Activated CD8-positive, alpha-beta memory T cell treated with anti-CD3 and anti-CD28 coated beads, Interleukin-2, amount 10 ng/mL, durations not matched to agents 7 days and 5 days (primary cell): Measurements from ENCODE around the gene ASB14. TPM values are rescaled to one million over a fixed set of nuclear protein-coding genes. Genes with fewer than 3 reads are reported as not detected.

Source experiments
- ATAC-seq: fragments of 150-1000 bp; cut with Tn5 transposase; one replicate; pipeline ENCODE4 v1.10.0; 2021; ENCODE audit warnings: moderate library complexity
- CTCF ChIA-PET: fragments of 350-600 bp; sonication (Branson Sonifier 250); formaldehyde crosslinking; loops from one replicate; lab custom pipeline; 2021; ENCODE audit warnings: antibody characterized with exemption; lab: Charles Lee
- DNase-seq: peaks from one replicate; pipeline ENCODE4 v3.0.0-alpha.2; 2020
- H3K27ac Mint-ChIP-seq: one replicate; pipeline ENCODE4 v1.8.0; 2021; ENCODE audit warnings: mild to moderate bottlenecking, mixed read lengths
- H3K27me3 Mint-ChIP-seq: one replicate; pipeline ENCODE4 v1.8.0; 2021; ENCODE audit warnings: mixed read lengths
- H3K36me3 Mint-ChIP-seq: one replicate; pipeline ENCODE4 v1.8.0; 2021; ENCODE audit warnings: mild to moderate bottlenecking, mixed read lengths
- H3K4me1 Mint-ChIP-seq: one replicate; pipeline ENCODE4 v1.8.0; 2021; ENCODE audit warnings: mixed read lengths
- H3K4me3 Mint-ChIP-seq: one replicate; pipeline ENCODE4 v1.8.0; 2021; ENCODE audit warnings: mild to moderate bottlenecking, moderate library complexity, mixed read lengths
- H3K9me3 Mint-ChIP-seq: one replicate; pipeline ENCODE4 v1.8.0; 2022; ENCODE audit warnings: low read depth, mixed read lengths
- total RNA-seq, 2 experiments: library from RNA; stranded (reverse); gene quantifications; one replicate each; pipeline ENCODE4 v1.2.3, GENCODE V29; 2021

Gene ASB14
- total RNA-seq, 2 experiments from 2014 or later = not detected

- peaks cover 20% of the 10 kb centered on the region for H3K36me3 Mint-ChIP-seq
- no peak for ATAC-seq
- peaks cover 9% of the 10 kb centered on the region for H3K4me1 Mint-ChIP-seq
Observed at GRCh38 chr3:57234613-57235575, 57.6 kb downstream of the ASB14 start.

GRCh38 chr3:57233799-57234198 lies 58.7 kb downstream of the ASB14 start:
- peaks cover 14% of the 10 kb centered on the region for H3K36me3 Mint-ChIP-seq
- H3K27ac Mint-ChIP-seq = no peak overlapping the region
- no peaks in the 10 kb centered on the region for H3K27me3 Mint-ChIP-seq
- H3K4me3 Mint-ChIP-seq = no peak overlapping the region
- no peak for ATAC-seq
- H3K9me3 Mint-ChIP-seq = peaks cover under 1% of the 10 kb centered on the region
- CTCF ChIA-PET = interaction anchor here (0.9 to 3.4 kb wide), 3 partner anchors 11 to 245 kb away, joined by 3 to 7 read pairs (median 3); no protein-coding TSS in a partner anchor
- peaks cover 19% of the 10 kb centered on the region for H3K4me1 Mint-ChIP-seq
- no peak for DNase-seq

More at GRCh38 chr3:57234613-57235575, 57.6 kb downstream of the ASB14 start:
- Mint-ChIP-seq H3K27me3 (no peaks in the 10 kb centered on the region), H3K9me3 (peaks cover 2% of the 10 kb centered on the region), H3K4me3 (no peak overlapping the region), H3K27ac (no peak overlapping the region)
- CTCF ChIA-PET = no interaction called here
- no peak for DNase-seq

- peaks cover 33% of the 10 kb centered on the region for H3K4me1 Mint-ChIP-seq
- no peak overlapping the region for H3K27ac Mint-ChIP-seq
- peaks cover 2% of the 10 kb centered on the region for H3K36me3 Mint-ChIP-seq
- H3K4me3 Mint-ChIP-seq = no peak overlapping the region
- no peak for DNase-seq
- ATAC-seq = no peak
- CTCF ChIA-PET = interaction anchor here (1.1 to 1.7 kb wide), 2 partner anchors 60 to 168 kb away, joined by 3 to 6 read pairs; no protein-coding TSS in a partner anchor
- no peaks in the 10 kb centered on the region for H3K27me3 Mint-ChIP-seq
- H3K9me3 Mint-ChIP-seq = no peaks in the 10 kb centered on the region
Observed at GRCh38 chr3:57230006-57230405, 62.5 kb downstream of the ASB14 start.

GRCh38 chr3:57227930-57228751 lies 64.3 kb downstream of the ASB14 start:
- Mint-ChIP-seq H3K27me3 (peaks cover 4% of the 10 kb centered on the region), H3K4me1 (peaks cover 34% of the 10 kb centered on the region), H3K4me3 (peak overlapping the region; percentile 93), H3K27ac (peak overlapping the region; percentile 81), H3K9me3 (no peaks in the 10 kb centered on the region), H3K36me3 (peaks cover 2% of the 10 kb centered on the region)
- peak; percentile 69 for DNase-seq
- CTCF ChIA-PET = interaction anchor here (0.8 to 2.7 kb wide), 4 partner anchors 58 to 1078 kb away, joined by 3 to 15 read pairs (median 4); partner anchors contain the start of genes HTD2 and RPP14
- ATAC-seq = peak; percentile 50

- H3K9me3 Mint-ChIP-seq = no peaks in the 10 kb centered on the region
- peaks cover 5% of the 10 kb centered on the region for H3K27me3 Mint-ChIP-seq
- peaks cover 2% of the 10 kb centered on the region for H3K36me3 Mint-ChIP-seq
- peak; percentile 92 for DNase-seq
- peak within 1 kb of the TSS; percentile 81 for H3K27ac Mint-ChIP-seq
- H3K4me3 Mint-ChIP-seq = peak within 1 kb of the TSS; percentile 93
- H3K4me1 Mint-ChIP-seq = peaks cover 34% of the 10 kb centered on the region
- ATAC-seq = peak; percentile 95
- CTCF ChIA-PET = interaction anchor here (0.8 to 2.7 kb wide), 3 partner anchors 57 to 1079 kb away, joined by 3 to 15 read pairs (median 3); partner anchors contain the start of genes HTD2 and RPP14
Observed at GRCh38 chr3:57227204-57227929, 65.1 kb downstream of the ASB14 start, which contains the start of gene APPL1. TSS of gene APPL1 (plus strand) at chr3:57227729. CDS start at chr3:57227884, 155 bp downstream.

GRCh38 chr3:57226176-57226575 lies 66.3 kb downstream of the ASB14 start:
- ATAC-seq (no peak), DNase-seq (no peak)
- H3K27me3 Mint-ChIP-seq = peaks cover 5% of the 10 kb centered on the region
- peak overlapping the region; percentile 3 for H3K4me3 Mint-ChIP-seq
- H3K4me1 Mint-ChIP-seq = peaks cover 34% of the 10 kb centered on the region
- H3K27ac Mint-ChIP-seq = no peak overlapping the region
- CTCF ChIA-PET = interaction anchor here (2.7 kb wide), 1 partner anchor 56 kb away, joined by 15 read pairs; no protein-coding TSS in a partner anchor
- H3K36me3 Mint-ChIP-seq = peaks cover 2% of the 10 kb centered on the region
- H3K9me3 Mint-ChIP-seq = no peaks in the 10 kb centered on the region

GRCh38 chr3:57224856-57225255 lies 67.6 kb downstream of the ASB14 start:
- Mint-ChIP-seq H3K4me3 (no peak overlapping the region), H3K9me3 (no peaks in the 10 kb centered on the region), H3K27ac (no peak overlapping the region), H3K36me3 (peaks cover 2% of the 10 kb centered on the region), H3K27me3 (peaks cover 5% of the 10 kb centered on the region), H3K4me1 (peaks cover 27% of the 10 kb centered on the region)
- CTCF ChIA-PET = no interaction called here
- no peak for DNase-seq
- ATAC-seq = no peak

- Mint-ChIP-seq H3K27ac (no peak overlapping the region), H3K4me3 (no peak overlapping the region), H3K27me3 (peaks cover 5% of the 10 kb centered on the region), H3K9me3 (no peaks in the 10 kb centered on the region), H3K4me1 (peaks cover 9% of the 10 kb centered on the region), H3K36me3 (no peaks in the 10 kb centered on the region)
- CTCF ChIA-PET = interaction anchor here (1.9 kb wide), 1 partner anchor 11 kb away, joined by 7 read pairs; no protein-coding TSS in a partner anchor
- DNase-seq = no peak
- no peak for ATAC-seq
Observed at GRCh38 chr3:57221883-57222282, 70.6 kb downstream of the ASB14 start.

Other genes with a start within 250 kb of the ASB14 start
- gene SPATA12, start 232.0 kb downstream of the ASB14 start, total RNA-seq = not detected
- gene IL17RD, start 127.3 kb downstream of the ASB14 start, total RNA-seq = under 1 TPM in 1 of 2 experiments, not detected in 1; 0.02 TPM
- gene HESX1, start 92.7 kb downstream of the ASB14 start, total RNA-seq = under 1 TPM; 0.42 to 0.47 TPM
- 10 to 100 TPM; 31.3 to 34.4 TPM for gene APPL1, start 65.0 kb downstream of the ASB14 start, total RNA-seq